Muscle of arm (tissue), 12 donors: ENCODE measurements around the gene ARHGAP9. TPM values are rescaled to one million over a fixed set of nuclear protein-coding genes. Genes with fewer than 3 reads are reported as not detected.
"Not testable (repeated sequence)": the region's sequence is repeated elsewhere in the genome, so short reads cannot be mapped to it uniquely, and the experiment has no call there.

Experiments used
- DNase-seq: peaks from one replicate; pipeline ENCODE4 v3.0.0-alpha.2; 2013
- polyA plus RNA-seq, 12 donors: library from polyadenylated mRNA; unstranded; fragments of 120-200 nt; gene quantifications; one replicate each; pipeline ENCODE4 v1.2.1, GENCODE V29; 2013; ENCODE audit not compliant: insufficient read length in 12 of 12

ARHGAP9 gene
- polyA plus RNA-seq, 12 donors, result 3.4 to 18.7 (median 5.6) TPM; not detected in 1

- DNase-seq, result no peak
Measured at GRCh38 chr12:57496822-57497221, 17.2 kb upstream of the ARHGAP9 start.

GRCh38 chr12:57495051-57495701 lies 15.5 kb upstream of the ARHGAP9 start:
- not testable (repeated sequence) for DNase-seq

GRCh38 chr12:57491393-57492280 lies 12.0 kb upstream of the ARHGAP9 start:
- no peak for DNase-seq

- DNase-seq, result no peak
Measured at GRCh38 chr12:57490126-57490525, 10.5 kb upstream of the ARHGAP9 start.

- no peak for DNase-seq
Measured at GRCh38 chr12:57489157-57489641, 9.5 kb upstream of the ARHGAP9 start.

- no peak for DNase-seq
Measured at GRCh38 chr12:57488402-57489156, 8.9 kb upstream of the ARHGAP9 start.

GRCh38 chr12:57487597-57488401 lies 8.1 kb upstream of the ARHGAP9 start, which contains the start of gene MARS1:
Gene MARS1, plus strand, starts transcription at chr12:57488068. Its CDS starts 23 bp downstream, at chr12:57488091.
- peak; percentile 98 for DNase-seq

- DNase-seq, result no peak
Measured at GRCh38 chr12:57487055-57487596, 7.5 kb upstream of the ARHGAP9 start.

- no peak for DNase-seq
Measured at GRCh38 chr12:57485695-57486094, 6.0 kb upstream of the ARHGAP9 start.

- DNase-seq, result no peak
Measured at GRCh38 chr12:57483466-57483865, 3.8 kb upstream of the ARHGAP9 start.

- DNase-seq, result no peak
Measured at GRCh38 chr12:57481671-57482070, 2.0 kb upstream of the ARHGAP9 start.

- DNase-seq, result no peak
Measured at GRCh38 chr12:57479043-57479375, 657 bp downstream of the ARHGAP9 start.

- no peak for DNase-seq
Measured at GRCh38 chr12:57477710-57478681, 1.7 kb downstream of the ARHGAP9 start.

GRCh38 chr12:57476993-57477709 lies 2.5 kb downstream of the ARHGAP9 start:
- DNase-seq, result no peak

- DNase-seq, result no peak
Measured at GRCh38 chr12:57476162-57476992, 3.3 kb downstream of the ARHGAP9 start.

- no peak for DNase-seq
Measured at GRCh38 chr12:57475271-57476161, 4.2 kb downstream of the ARHGAP9 start.

GRCh38 chr12:57474862-57475261 lies 4.8 kb downstream of the ARHGAP9 start:
- no peak for DNase-seq
